ENCODE results near the gene PLOD3. TPM values are rescaled to one million over a fixed set of nuclear protein-coding genes. Genes with fewer than 3 reads are reported as not detected.

PLOD3 gene
- total RNA-seq, 1 donor: 90.2 TPM

DNA sequence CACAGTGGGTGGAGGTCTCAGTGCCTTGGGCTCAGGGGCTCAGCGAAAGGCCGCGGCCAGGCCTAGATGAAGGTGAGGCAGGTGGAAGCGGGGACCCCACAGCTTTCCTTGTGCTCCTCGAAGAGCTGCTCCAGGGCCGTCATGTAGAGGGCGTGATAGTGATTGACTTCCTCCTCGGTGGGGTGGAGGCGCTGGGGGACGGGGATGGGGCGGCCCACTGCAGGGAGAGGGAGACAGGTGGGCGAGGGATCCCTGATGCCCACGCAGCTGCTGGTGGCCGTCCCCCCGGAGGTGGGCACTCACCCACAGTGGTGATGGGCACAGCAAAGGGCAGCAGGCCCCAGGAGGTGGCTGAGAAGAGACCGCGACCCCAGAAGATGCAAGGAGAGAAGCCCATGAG is 21.5 kb downstream of the PLOD3 start:
- DNase-seq (ENCODE audit: low read depth): no peak
- H3K4me3 ChIP-seq (ENCODE audit: low read depth, low read length): no peak overlapping the region
- TF ChIP-seq, protein P1, sequence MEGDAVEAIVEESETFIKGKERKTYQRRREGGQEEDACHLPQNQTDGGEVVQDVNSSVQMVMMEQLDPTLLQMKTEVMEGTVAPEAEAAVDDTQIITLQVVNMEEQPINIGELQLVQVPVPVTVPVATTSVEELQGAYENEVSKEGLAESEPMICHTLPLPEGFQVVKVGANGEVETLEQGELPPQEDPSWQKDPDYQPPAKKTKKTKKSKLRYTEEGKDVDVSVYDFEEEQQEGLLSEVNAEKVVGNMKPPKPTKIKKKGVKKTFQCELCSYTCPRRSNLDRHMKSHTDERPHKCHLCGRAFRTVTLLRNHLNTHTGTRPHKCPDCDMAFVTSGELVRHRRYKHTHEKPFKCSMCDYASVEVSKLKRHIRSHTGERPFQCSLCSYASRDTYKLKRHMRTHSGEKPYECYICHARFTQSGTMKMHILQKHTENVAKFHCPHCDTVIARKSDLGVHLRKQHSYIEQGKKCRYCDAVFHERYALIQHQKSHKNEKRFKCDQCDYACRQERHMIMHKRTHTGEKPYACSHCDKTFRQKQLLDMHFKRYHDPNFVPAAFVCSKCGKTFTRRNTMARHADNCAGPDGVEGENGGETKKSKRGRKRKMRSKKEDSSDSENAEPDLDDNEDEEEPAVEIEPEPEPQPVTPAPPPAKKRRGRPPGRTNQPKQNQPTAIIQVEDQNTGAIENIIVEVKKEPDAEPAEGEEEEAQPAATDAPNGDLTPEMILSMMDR (IDR thresholded peaks at IDR 0.05; ENCODE audit: insufficient read depth, low read depth, low read length): no peak

DNA sequence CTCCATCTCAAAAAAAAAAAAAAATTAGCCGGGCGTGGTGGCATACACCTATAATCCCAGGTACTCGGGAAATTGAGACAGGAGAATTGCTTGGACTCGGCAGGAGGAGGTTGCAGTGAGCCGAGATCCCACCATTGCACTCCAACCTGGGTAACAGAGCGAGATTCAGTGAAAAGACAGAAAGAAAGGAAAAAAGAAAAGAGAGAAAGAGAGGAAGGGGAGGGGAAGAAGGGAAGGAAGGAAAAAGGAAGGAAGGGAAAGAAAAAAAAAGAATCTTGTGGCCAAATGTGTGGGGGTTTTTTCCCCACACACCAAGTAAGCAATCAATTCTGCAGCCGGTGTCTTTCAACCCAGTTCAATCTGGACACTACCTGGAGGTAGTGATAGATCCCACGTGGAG is 28.3 kb downstream of the PLOD3 start:
- TF ChIP-seq, protein P1 (IDR thresholded peaks at IDR 0.05; ENCODE audit: insufficient read depth, low read depth, low read length): no peak
- DNase-seq (ENCODE audit: low read depth): no peak
- H3K4me3 ChIP-seq (ENCODE audit: low read depth, low read length): no peak overlapping the region

DNA sequence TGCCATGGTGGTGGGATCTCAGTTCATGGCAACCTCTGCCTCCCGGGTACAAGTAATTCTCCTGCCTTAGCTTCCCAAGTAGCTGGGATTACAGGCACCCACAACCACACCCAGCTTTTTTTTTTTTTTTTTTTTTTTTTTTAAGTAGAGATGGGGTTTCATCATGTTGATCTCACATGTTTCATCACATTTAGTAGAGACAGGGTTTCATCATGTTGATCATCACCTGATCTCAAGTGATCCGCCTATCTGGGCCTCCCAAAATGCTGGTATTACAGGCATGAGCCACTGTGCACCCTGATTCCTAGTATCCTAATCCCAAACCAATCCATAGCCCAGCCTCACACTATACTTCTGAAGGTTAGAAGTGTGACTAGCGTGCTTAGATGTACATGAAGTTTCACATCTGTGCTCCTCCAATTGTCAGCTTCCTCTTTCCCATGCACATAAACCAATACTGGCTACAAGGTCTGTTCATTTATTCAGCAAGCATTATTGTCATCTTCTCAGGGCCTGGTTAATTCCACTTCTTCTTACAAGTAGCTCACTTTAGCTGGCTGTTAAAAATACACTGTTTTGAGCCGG is 30.4 kb downstream of the PLOD3 start:
- TF ChIP-seq, protein P1 (IDR thresholded peaks at IDR 0.05; ENCODE audit: insufficient read depth, low read depth, low read length): no peak
- no peak for DNase-seq (ENCODE audit: low read depth)
- no peak overlapping the region for H3K4me3 ChIP-seq (ENCODE audit: low read depth, low read length)

DNA sequence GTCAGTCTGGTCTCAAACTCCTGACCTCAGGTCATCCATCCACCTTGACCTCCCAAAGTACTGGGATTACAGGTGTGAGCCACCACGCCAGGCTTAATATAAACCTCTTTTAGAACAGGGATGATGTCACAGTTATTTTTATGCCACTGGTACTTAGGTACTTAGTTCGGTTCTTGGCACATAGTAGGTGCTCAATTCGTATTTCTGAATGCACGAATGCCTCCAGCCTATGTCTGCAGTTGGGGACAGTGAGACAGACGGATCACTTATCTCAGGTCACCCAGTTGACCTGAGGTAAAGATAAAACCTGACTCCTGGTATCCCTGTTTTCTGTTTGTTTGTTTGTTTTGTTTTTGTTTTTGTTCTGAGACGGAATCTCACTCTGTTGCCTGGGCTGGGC is 31.2 kb downstream of the PLOD3 start:
- no peak overlapping the region for H3K4me3 ChIP-seq (ENCODE audit: low read depth, low read length)
- no peak for DNase-seq (ENCODE audit: low read depth)
- TF ChIP-seq, protein P1 (IDR thresholded peaks at IDR 0.05; ENCODE audit: insufficient read depth, low read depth, low read length): no peak

DNA sequence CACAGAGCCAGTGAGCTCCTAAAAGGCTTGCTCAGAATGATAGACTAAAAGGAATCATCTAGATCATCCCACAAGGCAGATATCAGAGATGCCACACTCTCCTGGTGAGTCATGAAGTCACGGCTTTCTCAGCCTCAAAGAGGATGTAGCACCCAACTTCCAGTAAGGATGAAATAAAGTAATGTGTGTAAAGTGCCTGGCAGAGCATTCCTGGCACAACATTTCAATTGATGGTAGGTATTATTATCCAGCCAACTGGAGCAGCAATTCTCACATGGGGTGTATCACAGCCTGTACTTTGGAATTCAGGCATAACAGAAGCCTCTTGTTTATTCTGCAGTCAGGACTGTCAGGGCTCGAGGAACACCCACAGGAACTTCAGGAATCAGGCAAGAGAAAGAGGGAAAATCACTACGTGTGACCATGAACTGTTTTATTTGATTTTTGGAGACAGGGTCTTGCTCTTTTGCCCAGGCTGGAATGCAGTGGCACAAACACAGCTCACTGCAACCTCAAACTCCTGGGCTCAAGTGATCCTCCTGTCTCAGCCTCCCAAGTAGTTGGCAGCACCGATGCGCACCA is 32.0 kb downstream of the PLOD3 start:
- no peak for DNase-seq (ENCODE audit: low read depth)
- H3K4me3 ChIP-seq (ENCODE audit: low read depth, low read length): no peak overlapping the region
- TF ChIP-seq, protein P1 (IDR thresholded peaks at IDR 0.05; ENCODE audit: insufficient read depth, low read depth, low read length): no peak

DNA sequence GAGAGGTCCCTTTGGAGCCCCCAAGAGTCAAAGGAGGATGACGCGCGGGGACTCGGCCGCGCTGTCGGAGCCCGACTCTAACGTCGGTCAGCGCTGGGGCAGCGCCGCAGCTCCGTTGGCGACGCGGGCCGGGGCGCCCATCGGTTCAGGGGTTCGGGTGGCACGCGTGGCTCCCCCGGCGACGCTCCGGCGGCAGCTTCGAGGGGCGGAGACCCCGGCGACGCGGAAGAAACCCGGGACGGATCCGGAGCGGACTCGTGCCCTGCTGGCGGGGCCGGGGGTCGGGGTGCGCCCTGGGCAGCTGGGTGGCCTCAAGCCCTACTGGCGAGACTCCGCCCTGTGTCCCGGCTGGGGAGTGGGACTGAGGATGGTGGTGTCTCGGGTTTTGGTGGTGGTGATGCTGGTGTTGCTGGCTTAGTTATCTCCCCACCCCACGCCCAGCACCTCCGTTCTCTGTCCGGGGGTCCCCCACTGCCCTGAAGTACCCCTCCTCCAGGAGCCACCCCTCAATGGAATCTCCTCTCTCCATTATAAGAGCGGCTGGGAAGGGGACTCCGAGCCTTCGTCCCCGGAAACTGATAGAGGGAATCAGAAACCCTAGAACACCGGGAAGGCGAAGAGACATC is 37.1 kb downstream of the PLOD3 start, which contains the start of gene NAT16:
TSS of gene NAT16 (minus strand) at position 164 of the 626 bp plus-strand sequence. CDS start 5,486 bp downstream, outside the sequence.
- H3K4me3 ChIP-seq (ENCODE audit: low read depth, low read length): no peak within 1 kb of the TSS
- TF ChIP-seq, protein P1 (IDR thresholded peaks at IDR 0.05; ENCODE audit: insufficient read depth, low read depth, low read length): no peak
- DNase-seq (ENCODE audit: low read depth): no peak

All from fibroblast of villous mesenchyme (primary cell).